Neural progenitor cell (in vitro differentiated cells): Measurements from ENCODE around the gene RREB1. TPM values are rescaled to one million over a fixed set of nuclear protein-coding genes. Genes with fewer than 3 reads are reported as not detected.
A peak's percentile ranks its signal among the peaks of the same experiment; 100 is the strongest.

Source experiments
- DNase-seq: peaks from one replicate; pipeline ENCODE4 v3.0.0-alpha.2; 2016; ENCODE audit warnings: low spot score
- H2AFZ ChIP-seq: fragments of 200-600 bp; sonication (generic); replicated peaks from 2 replicates; pipeline ENCODE4 v1.6.1; 2016; ENCODE audit warnings: antibody characterized with exemption
- H3F3A ChIP-seq: fragments of 200-600 bp; sonication (generic); 2 replicates; pipeline ENCODE4 v1.6.1; 2016; ENCODE audit warnings: antibody characterized with exemption, low read depth
- H3K27ac ChIP-seq: fragments of 200-600 bp; sonication (generic); 2 replicates; pipeline ENCODE4 v1.5.1; 2016; ENCODE audit warnings: mild to moderate bottlenecking
- H3K27me3 ChIP-seq: fragments of 200-600 bp; sonication (generic); 2 replicates; pipeline ENCODE4 v1.6.1; 2016; ENCODE audit warnings: mild to moderate bottlenecking, moderate library complexity
- H3K36me3 ChIP-seq: fragments of 200-600 bp; sonication (generic); 2 replicates; pipeline ENCODE4 v1.5.1; 2016
- H3K4me1 ChIP-seq: fragments of 200-600 bp; sonication (generic); 2 replicates; pipeline ENCODE4 v1.6.1; 2016; ENCODE audit warnings: mixed run types
- H3K4me2 ChIP-seq: fragments of 200-600 bp; sonication (generic); 2 replicates; pipeline ENCODE4 v1.6.1; 2016
- H3K4me3 ChIP-seq: fragments of 200-600 bp; sonication (generic); 2 replicates; pipeline ENCODE4 v1.5.1; 2016
- H3K79me2 ChIP-seq: fragments of 200-600 bp; sonication (generic); 2 replicates; pipeline ENCODE4 v1.6.1; 2016; ENCODE audit warnings: low read depth
- H3K9ac ChIP-seq: fragments of 200-600 bp; sonication (generic); 2 replicates; pipeline ENCODE4 v1.6.1; 2016
- H3K9me3 ChIP-seq: fragments of 200-600 bp; sonication (generic); 2 replicates; pipeline ENCODE4 v1.5.1; 2016; ENCODE audit warnings: low read depth
- H4K20me1 ChIP-seq: fragments of 200-600 bp; sonication (generic); 2 replicates; pipeline ENCODE4 v1.6.1; 2016; ENCODE audit warnings: low read depth
- H3K27ac Mint-ChIP-seq: 3 replicates; pipeline ENCODE4 v1.8.0; 2021; ENCODE audit warnings: mixed read lengths
- H3K27me3 Mint-ChIP-seq: 2 replicates; pipeline ENCODE4 v1.8.0; 2022; ENCODE audit warnings: low read depth, mild to moderate bottlenecking, inconsistent platforms, moderate library complexity, mixed read lengths; ENCODE audit not compliant: insufficient read depth
- H3K36me3 Mint-ChIP-seq: 3 replicates; pipeline ENCODE4 v1.8.0; 2021; ENCODE audit warnings: mixed read lengths
- H3K4me1 Mint-ChIP-seq: 3 replicates; pipeline ENCODE4 v1.8.0; 2021; ENCODE audit warnings: mixed read lengths
- H3K4me3 Mint-ChIP-seq: 3 replicates; pipeline ENCODE4 v1.8.0; 2021; ENCODE audit warnings: mild to moderate bottlenecking, moderate library complexity, mixed read lengths
- H3K9me3 Mint-ChIP-seq: 3 replicates; pipeline ENCODE4 v1.8.0; 2020; ENCODE audit warnings: mixed read lengths
- EZH2 ChIP-seq: fragments of 200-600 bp; sonication (generic); IDR thresholded peaks from 2 replicates; pipeline ENCODE4 v1.6.1; 2017; ENCODE audit warnings: antibody characterized with exemption, mild to moderate bottlenecking, moderate library complexity
- EZH2phosphoT487 ChIP-seq: fragments of 200-600 bp; sonication (generic); IDR thresholded peaks from 2 replicates; pipeline ENCODE4 v1.6.1; 2017; ENCODE audit warnings: antibody characterized with exemption
- total RNA-seq: library from RNA; depleted of rRNA; stranded (reverse); fragments of >200 nt; gene quantifications from 2 replicates; pipeline ENCODE4 v1.2.3, GENCODE V29; 2015; ENCODE audit warnings: low replicate concordance
- TF ChIP-seq, protein P1 (sequence below): fragments of 200-600 bp; sonication (generic); IDR thresholded peaks from 2 replicates; pipeline ENCODE4 v1.5.1; 2017; ENCODE audit warnings: antibody characterized with exemption, mild to moderate bottlenecking

Gene RREB1
- total RNA-seq, 1 donor from 2014 or later, result 12.1 TPM

GRCh38 chr6:7104752-7105151 lies 3.0 kb upstream of the RREB1 start:
- Histone ChIP-seq H2AFZ (no peak overlapping the region), H3F3A (peaks cover 22% of the 10 kb centered on the region), H3K4me2 (no peak overlapping the region), H3K4me1 (peaks cover 7% of the 10 kb centered on the region), H3K79me2 (peaks cover 7% of the 10 kb centered on the region), H3K27me3 (peaks cover 27% of the 10 kb centered on the region), H4K20me1 (peaks cover 7% of the 10 kb centered on the region), H3K4me3 (no peak overlapping the region), H3K9ac (no peak overlapping the region), H3K9me3 (no peaks in the 10 kb centered on the region), H3K27ac (no peak overlapping the region), H3K36me3 (no peaks in the 10 kb centered on the region)
- Mint-ChIP-seq H3K9me3 (no peaks in the 10 kb centered on the region), H3K27me3 (peaks cover 7% of the 10 kb centered on the region), H3K4me1 (peaks cover 25% of the 10 kb centered on the region), H3K27ac (no peak overlapping the region), H3K36me3 (no peaks in the 10 kb centered on the region), H3K4me3 (no peak overlapping the region)
- TF ChIP-seq EZH2phosphoT487, result no peak
- TF ChIP-seq EZH2, result no peak
- TF ChIP-seq, protein P1, sequence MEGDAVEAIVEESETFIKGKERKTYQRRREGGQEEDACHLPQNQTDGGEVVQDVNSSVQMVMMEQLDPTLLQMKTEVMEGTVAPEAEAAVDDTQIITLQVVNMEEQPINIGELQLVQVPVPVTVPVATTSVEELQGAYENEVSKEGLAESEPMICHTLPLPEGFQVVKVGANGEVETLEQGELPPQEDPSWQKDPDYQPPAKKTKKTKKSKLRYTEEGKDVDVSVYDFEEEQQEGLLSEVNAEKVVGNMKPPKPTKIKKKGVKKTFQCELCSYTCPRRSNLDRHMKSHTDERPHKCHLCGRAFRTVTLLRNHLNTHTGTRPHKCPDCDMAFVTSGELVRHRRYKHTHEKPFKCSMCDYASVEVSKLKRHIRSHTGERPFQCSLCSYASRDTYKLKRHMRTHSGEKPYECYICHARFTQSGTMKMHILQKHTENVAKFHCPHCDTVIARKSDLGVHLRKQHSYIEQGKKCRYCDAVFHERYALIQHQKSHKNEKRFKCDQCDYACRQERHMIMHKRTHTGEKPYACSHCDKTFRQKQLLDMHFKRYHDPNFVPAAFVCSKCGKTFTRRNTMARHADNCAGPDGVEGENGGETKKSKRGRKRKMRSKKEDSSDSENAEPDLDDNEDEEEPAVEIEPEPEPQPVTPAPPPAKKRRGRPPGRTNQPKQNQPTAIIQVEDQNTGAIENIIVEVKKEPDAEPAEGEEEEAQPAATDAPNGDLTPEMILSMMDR, result no peak
- DNase-seq, result no peak

- no peaks in the 10 kb centered on the region for H3K9me3 ChIP-seq
- peak overlapping the region; percentile 84 for H3K4me3 ChIP-seq
- H4K20me1 ChIP-seq, result peaks cover 22% of the 10 kb centered on the region
- H3K79me2 ChIP-seq, result peaks cover 23% of the 10 kb centered on the region
- DNase-seq, result peak; percentile 38
- Mint-ChIP-seq H3K27me3 (peaks cover 7% of the 10 kb centered on the region), H3K4me1 (peaks cover 35% of the 10 kb centered on the region), H3K4me3 (peak overlapping the region; percentile 81), H3K9me3 (no peaks in the 10 kb centered on the region), H3K27ac (peak overlapping the region; percentile 3), H3K36me3 (no peaks in the 10 kb centered on the region)
- H2AFZ ChIP-seq, result peak overlapping the region; percentile 95
- H3K27me3 ChIP-seq, result peaks cover 43% of the 10 kb centered on the region
- H3F3A ChIP-seq, result peaks cover 27% of the 10 kb centered on the region
- TF ChIP-seq EZH2, result no peak
- no peak for TF ChIP-seq EZH2phosphoT487
- TF ChIP-seq, protein P1, result no peak
- H3K36me3 ChIP-seq, result no peaks in the 10 kb centered on the region
- H3K27ac ChIP-seq, result no peak overlapping the region
- no peak overlapping the region for H3K9ac ChIP-seq
- H3K4me2 ChIP-seq, result peak overlapping the region; percentile 95
- peaks cover 9% of the 10 kb centered on the region for H3K4me1 ChIP-seq
Measured at GRCh38 chr6:7106215-7106751, 1.5 kb upstream of the RREB1 start.

DNA sequence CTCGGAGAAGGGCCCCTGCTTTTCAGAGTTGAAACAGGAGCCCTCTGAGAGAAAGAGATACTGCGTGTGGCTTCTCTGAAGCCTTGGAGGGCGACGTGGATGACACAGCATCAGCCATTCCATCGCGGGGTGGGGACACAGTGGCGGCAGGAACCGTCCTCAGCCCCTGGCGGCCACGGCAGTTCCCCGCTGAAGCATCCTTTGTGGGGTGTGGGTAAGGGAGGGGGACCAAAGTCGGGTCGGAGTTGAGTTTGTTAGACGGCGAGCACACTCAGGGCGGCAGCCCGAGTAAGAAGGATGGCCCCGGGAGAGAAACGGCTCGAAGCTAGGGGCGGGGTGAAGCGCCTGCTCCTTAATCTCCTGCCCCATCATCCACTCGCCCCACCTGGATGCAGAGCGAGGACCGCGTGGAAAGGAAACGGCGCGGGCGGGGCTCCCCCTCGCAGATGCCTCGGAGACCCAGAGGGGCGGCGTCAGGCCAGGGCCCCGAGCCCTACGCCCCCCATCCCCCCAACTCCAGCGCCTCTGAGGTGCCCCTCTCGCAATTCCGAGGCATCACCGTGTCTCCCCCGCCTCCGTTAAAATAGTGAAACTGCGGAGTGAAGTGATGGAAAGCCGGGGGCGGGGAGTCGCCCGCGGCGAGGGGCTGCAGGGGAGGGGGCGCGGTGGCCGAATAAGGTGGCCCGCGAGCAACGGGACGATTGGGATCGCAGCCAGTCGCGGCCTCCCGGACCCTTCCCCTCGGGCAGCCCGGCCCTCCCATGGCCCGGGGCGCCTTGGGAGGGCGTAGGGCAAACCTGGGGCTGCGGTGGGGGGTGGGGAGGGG lies 796 bp upstream of the RREB1 start:
- H3K27ac ChIP-seq, result no peak overlapping the region
- Mint-ChIP-seq H3K36me3 (no peaks in the 10 kb centered on the region), H3K27ac (peak overlapping the region; percentile 3), H3K4me1 (peaks cover 35% of the 10 kb centered on the region), H3K4me3 (peak overlapping the region; percentile 81), H3K9me3 (no peaks in the 10 kb centered on the region), H3K27me3 (peaks cover 3% of the 10 kb centered on the region)
- H3K4me1 ChIP-seq, result peaks cover 9% of the 10 kb centered on the region
- no peaks in the 10 kb centered on the region for H3K9me3 ChIP-seq
- H3K4me3 ChIP-seq, result peak overlapping the region; percentile 84
- no peaks in the 10 kb centered on the region for H3K36me3 ChIP-seq
- peaks cover 29% of the 10 kb centered on the region for H3K79me2 ChIP-seq
- H3K4me2 ChIP-seq, result peak overlapping the region; percentile 95
- H4K20me1 ChIP-seq, result peaks cover 29% of the 10 kb centered on the region
- peak; percentile 54 for DNase-seq
- no peak overlapping the region for H3K9ac ChIP-seq
- TF ChIP-seq EZH2, result peak; percentile 45
- TF ChIP-seq, protein P1, result peak; percentile 28
- peak; percentile 11 for TF ChIP-seq EZH2phosphoT487
- peak overlapping the region; percentile 95 for H2AFZ ChIP-seq
- H3F3A ChIP-seq, result peaks cover 27% of the 10 kb centered on the region
- peaks cover 49% of the 10 kb centered on the region for H3K27me3 ChIP-seq
